ENCODE measurements around the gene OPCML. TPM values are rescaled to one million over a fixed set of nuclear protein-coding genes. Genes with fewer than 3 reads are reported as not detected.

The OPCML gene
- total and polyA plus RNA-seq, 2 of the 13 experiments (the other 11 are each of a cell fraction or from before 2014, with no cell fraction given): not detected

- Histone ChIP-seq H3K27ac (ENCODE audit: extremely low read length, insufficient read depth, low read length) (no peak overlapping the region), H3K4me2 (ENCODE audit: low read depth, low read length) (no peak overlapping the region), H4K20me1 (ENCODE audit: insufficient read depth, low read length) (no peaks in the 10 kb centered on the region), H3K9ac (ENCODE audit: insufficient read depth, low read depth, low read length) (no peak overlapping the region), H3K27me3 (ENCODE audit: control insufficient read depth in 1 of 2, insufficient read depth in 2 of 2, low read length in 2 of 2) (peaks cover 0 to 2% of the 10 kb centered on the region in 2 experiments; a peak in 1 of 5 replicates), H3K4me3 (replicated peaks in 1 of 3; ENCODE audit: insufficient read depth in 1 of 3, low read depth in 2 of 3, low read length in 3 of 3) (no peak overlapping the region), H3K4me1 (ENCODE audit: insufficient read depth, low read length) (no peaks in the 10 kb centered on the region), H3K9me3 (ENCODE audit: low read length) (no peaks in the 10 kb centered on the region), H2AFZ (ENCODE audit: low read length) (no peak overlapping the region), H3K79me2 (ENCODE audit: insufficient read depth, low read length) (no peaks in the 10 kb centered on the region), H3K36me3 (replicated peaks in 1 of 2; ENCODE audit: control insufficient read depth in 1 of 2, insufficient read depth in 2 of 2, low read length in 2 of 2) (no peaks in the 10 kb centered on the region)
- BruUV-seq (replicated peaks): no TSS peak
- DNase-seq (ENCODE audit: low spot score) (no peak), ATAC-seq (no peak), FAIRE-seq (no peak)
- ChIA-PET CTCF (ENCODE audit: low intra/inter-chr PET ratio, low total read pairs) (no interaction called here), POLR2A (no interaction called here)
- TF ChIP-seq LRRFIP1 (CRISPR knock-in tag; conservative IDR thresholded peaks at IDR 0.05): no peak
- no peak for TF ChIP-seq ELK4 (CRISPR knock-in tag; IDR thresholded peaks at IDR 0.05; ENCODE audit: borderline replicate concordance)
- no peak for TF ChIP-seq POGK (CRISPR knock-in tag; conservative IDR thresholded peaks at IDR 0.05)
- no peak for TF ChIP-seq ADNP (CRISPR knock-in tag; IDR thresholded peaks at IDR 0.05)
- no peak for TF ChIP-seq EZH2 (conservative IDR thresholded peaks at IDR 0.05; ENCODE audit: low read depth, low read length)
- no peak for TF ChIP-seq ZSCAN25 (CRISPR knock-in tag; IDR thresholded peaks at IDR 0.05)
- no peak for TF ChIP-seq WIZ (CRISPR knock-in tag; IDR thresholded peaks at IDR 0.05)
- TF ChIP-seq, protein P1, sequence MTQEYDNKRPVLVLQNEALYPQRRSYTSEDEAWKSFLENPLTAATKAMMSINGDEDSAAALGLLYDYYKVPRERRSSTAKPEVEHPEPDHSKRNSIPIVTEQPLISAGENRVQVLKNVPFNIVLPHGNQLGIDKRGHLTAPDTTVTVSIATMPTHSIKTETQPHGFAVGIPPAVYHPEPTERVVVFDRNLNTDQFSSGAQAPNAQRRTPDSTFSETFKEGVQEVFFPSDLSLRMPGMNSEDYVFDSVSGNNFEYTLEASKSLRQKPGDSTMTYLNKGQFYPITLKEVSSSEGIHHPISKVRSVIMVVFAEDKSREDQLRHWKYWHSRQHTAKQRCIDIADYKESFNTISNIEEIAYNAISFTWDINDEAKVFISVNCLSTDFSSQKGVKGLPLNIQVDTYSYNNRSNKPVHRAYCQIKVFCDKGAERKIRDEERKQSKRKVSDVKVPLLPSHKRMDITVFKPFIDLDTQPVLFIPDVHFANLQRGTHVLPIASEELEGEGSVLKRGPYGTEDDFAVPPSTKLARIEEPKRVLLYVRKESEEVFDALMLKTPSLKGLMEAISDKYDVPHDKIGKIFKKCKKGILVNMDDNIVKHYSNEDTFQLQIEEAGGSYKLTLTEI (CRISPR knock-in tag; conservative IDR thresholded peaks at IDR 0.05): no peak
- no peak for TF ChIP-seq ZNF557 (CRISPR knock-in tag; IDR thresholded peaks at IDR 0.05)
- TF ChIP-seq JUNB (CRISPR knock-in tag; IDR thresholded peaks at IDR 0.05; ENCODE audit: borderline replicate concordance): no peak
- TF ChIP-seq ZNF790 (CRISPR knock-in tag; IDR thresholded peaks at IDR 0.05; ENCODE audit: borderline replicate concordance): no peak
- no peak for TF ChIP-seq MAFK (conservative IDR thresholded peaks at IDR 0.05 in 1 of 2, IDR thresholded peaks at IDR 0.05 in 1 of 2; ENCODE audit: low read length in 2 of 2)
- intact Hi-C loops (cut with micrococcal nuclease; ENCODE audit: unreplicated experiment): no loop called here
- in situ Hi-C loops (cut with HindIII; ENCODE audit: extremely low pct_ligation_motif_present, low pct_unique_long_range_greater_than_20kb): no loop called here
- WGBS (ENCODE audit: low lambda C conversion rate): 39% methylated on average over 17 of the region's 17 CpGs
These were observed 325.8 kb downstream of the OPCML start for GRCh38 chr11:133206313-133207005.

Measured in HepG2 (cell line).